Activated T-cell treated with anti-CD3 and anti-CD28 coated beads, Interleukin-2, amount 50 U/mL, for 4 hours (primary cell): ENCODE results near the gene SATB2. TPM values are rescaled to one million over a fixed set of nuclear protein-coding genes. Genes with fewer than 3 reads are reported as not detected.

Experiments used
- ATAC-seq, 2 donors: fragments of 200-7000 bp; cut with Tn5 transposase; one replicate each; pipeline ENCODE4 v1.10.0; 2021
- DNase-seq: peaks from one replicate; pipeline ENCODE4 v3.0.0-alpha.2; 2020
- H3K27me3 Mint-ChIP-seq: one replicate; pipeline ENCODE4 v1.8.0; 2021; ENCODE audit warnings: low read depth, mixed read lengths
- H3K36me3 Mint-ChIP-seq: one replicate; pipeline ENCODE4 v1.8.0; 2022; ENCODE audit warnings: mixed read lengths; ENCODE audit not compliant: insufficient read depth
- H3K4me1 Mint-ChIP-seq: one replicate; pipeline ENCODE4 v1.8.0; 2021; ENCODE audit warnings: low read depth, mixed read lengths
- H3K4me3 Mint-ChIP-seq: one replicate; pipeline ENCODE4 v1.8.0; 2021; ENCODE audit warnings: mild to moderate bottlenecking, moderate library complexity, mixed read lengths
- H3K9me3 Mint-ChIP-seq: one replicate; pipeline ENCODE4 v1.8.0; 2021; ENCODE audit warnings: mixed read lengths
- total RNA-seq, 3 donors: library from RNA; stranded (reverse); gene quantifications; one replicate each; pipeline ENCODE4 v1.2.1, GENCODE V29; 2021

Gene SATB2
- total RNA-seq, 3 donors from 2014 or later, result 0.14 to 0.30 (median 0.18) TPM

GRCh38 chr2:199449455-199449854 is 8.3 kb downstream of the SATB2 start:
- no peak for DNase-seq
- Mint-ChIP-seq H3K27me3 (peaks cover 50% of the 10 kb centered on the region), H3K4me1 (no peaks in the 10 kb centered on the region), H3K9me3 (no peaks in the 10 kb centered on the region), H3K36me3 (no peaks in the 10 kb centered on the region), H3K4me3 (no peak overlapping the region)
- ATAC-seq, result no peak

- no peak for ATAC-seq
- DNase-seq, result no peak
- Mint-ChIP-seq H3K4me3 (no peak overlapping the region), H3K4me1 (no peaks in the 10 kb centered on the region), H3K36me3 (no peaks in the 10 kb centered on the region), H3K27me3 (peaks cover 48% of the 10 kb centered on the region), H3K9me3 (no peaks in the 10 kb centered on the region)
These were observed 10.7 kb downstream of the SATB2 start for GRCh38 chr2:199446996-199447576.

GRCh38 chr2:199444749-199445148 is 13.0 kb downstream of the SATB2 start:
- Mint-ChIP-seq H3K4me3 (no peak overlapping the region), H3K9me3 (no peaks in the 10 kb centered on the region), H3K36me3 (no peaks in the 10 kb centered on the region), H3K27me3 (peaks cover 45% of the 10 kb centered on the region), H3K4me1 (no peaks in the 10 kb centered on the region)
- DNase-seq, result no peak
- no peak for ATAC-seq

- Mint-ChIP-seq H3K4me1 (no peaks in the 10 kb centered on the region), H3K36me3 (no peaks in the 10 kb centered on the region), H3K27me3 (peaks cover 48% of the 10 kb centered on the region), H3K9me3 (no peaks in the 10 kb centered on the region), H3K4me3 (no peak overlapping the region)
- no peak for DNase-seq
- no peak for ATAC-seq
These were observed 14.1 kb downstream of the SATB2 start for GRCh38 chr2:199443589-199444130.

- no peaks in the 10 kb centered on the region for H3K4me1 Mint-ChIP-seq
- ATAC-seq (peak in 1 of 2 donors; percentile 23), DNase-seq (no peak)
- H3K27me3 Mint-ChIP-seq, result peaks cover 39% of the 10 kb centered on the region
- H3K36me3 Mint-ChIP-seq, result no peaks in the 10 kb centered on the region
- H3K4me3 Mint-ChIP-seq, result no peak overlapping the region
- no peaks in the 10 kb centered on the region for H3K9me3 Mint-ChIP-seq
These were observed 15.6 kb downstream of the SATB2 start for GRCh38 chr2:199442173-199442572.

- peaks cover 35% of the 10 kb centered on the region for H3K27me3 Mint-ChIP-seq
- H3K4me3 Mint-ChIP-seq, result no peak overlapping the region
- peak in 1 of 2 donors; percentile 27 for ATAC-seq
- H3K9me3 Mint-ChIP-seq, result no peaks in the 10 kb centered on the region
- DNase-seq, result no peak
- H3K4me1 Mint-ChIP-seq, result no peaks in the 10 kb centered on the region
- H3K36me3 Mint-ChIP-seq, result no peaks in the 10 kb centered on the region
These were observed 16.0 kb downstream of the SATB2 start for GRCh38 chr2:199441759-199442158.

- Mint-ChIP-seq H3K4me3 (no peak overlapping the region), H3K36me3 (no peaks in the 10 kb centered on the region), H3K27me3 (peaks cover 30% of the 10 kb centered on the region), H3K9me3 (no peaks in the 10 kb centered on the region), H3K4me1 (no peaks in the 10 kb centered on the region)
- ATAC-seq, result no peak
- no peak for DNase-seq
These were observed 17.6 kb downstream of the SATB2 start for GRCh38 chr2:199440118-199440517.

- no peaks in the 10 kb centered on the region for H3K9me3 Mint-ChIP-seq
- no peaks in the 10 kb centered on the region for H3K36me3 Mint-ChIP-seq
These were observed 18.2 kb downstream of the SATB2 start for GRCh38 chr2:199439542-199439941.

GRCh38 chr2:199439066-199439465 is 18.7 kb downstream of the SATB2 start:
- Mint-ChIP-seq H3K4me3 (no peak overlapping the region), H3K9me3 (no peaks in the 10 kb centered on the region), H3K36me3 (no peaks in the 10 kb centered on the region), H3K27me3 (peaks cover 28% of the 10 kb centered on the region), H3K4me1 (no peaks in the 10 kb centered on the region)
- ATAC-seq (no peak), DNase-seq (no peak)

More at GRCh38 chr2:199439542-199439941, 18.2 kb downstream of the SATB2 start:
- DNase-seq (no peak), ATAC-seq (no peak)
- H3K27me3 Mint-ChIP-seq, result peaks cover 30% of the 10 kb centered on the region
- no peaks in the 10 kb centered on the region for H3K4me1 Mint-ChIP-seq
- no peak overlapping the region for H3K4me3 Mint-ChIP-seq

- H3K36me3 Mint-ChIP-seq, result no peaks in the 10 kb centered on the region
- no peak overlapping the region for H3K4me3 Mint-ChIP-seq
- peaks cover 23% of the 10 kb centered on the region for H3K27me3 Mint-ChIP-seq
- ATAC-seq (no peak), DNase-seq (no peak)
- no peaks in the 10 kb centered on the region for H3K9me3 Mint-ChIP-seq
- no peaks in the 10 kb centered on the region for H3K4me1 Mint-ChIP-seq
These were observed 23.2 kb downstream of the SATB2 start for GRCh38 chr2:199434555-199434954.

GRCh38 chr2:199433204-199433832 is 24.4 kb downstream of the SATB2 start:
- no peak overlapping the region for H3K4me3 Mint-ChIP-seq
- H3K9me3 Mint-ChIP-seq, result no peaks in the 10 kb centered on the region
- no peak for ATAC-seq
- H3K4me1 Mint-ChIP-seq, result no peaks in the 10 kb centered on the region
- peaks cover 18% of the 10 kb centered on the region for H3K27me3 Mint-ChIP-seq
- H3K36me3 Mint-ChIP-seq, result no peaks in the 10 kb centered on the region
- no peak for DNase-seq

GRCh38 chr2:199431746-199432213 is 26.0 kb downstream of the SATB2 start:
- no peak overlapping the region for H3K4me3 Mint-ChIP-seq

GRCh38 chr2:199430214-199430613 is 27.5 kb downstream of the SATB2 start:
- H3K4me3 Mint-ChIP-seq, result no peak overlapping the region
- ATAC-seq (no peak), DNase-seq (no peak)
- peaks cover 22% of the 10 kb centered on the region for H3K27me3 Mint-ChIP-seq
- no peaks in the 10 kb centered on the region for H3K4me1 Mint-ChIP-seq
- no peaks in the 10 kb centered on the region for H3K36me3 Mint-ChIP-seq
- H3K9me3 Mint-ChIP-seq, result no peaks in the 10 kb centered on the region

More at GRCh38 chr2:199431746-199432213, 26.0 kb downstream of the SATB2 start:
- Mint-ChIP-seq H3K27me3 (peaks cover 20% of the 10 kb centered on the region), H3K4me1 (no peaks in the 10 kb centered on the region), H3K9me3 (no peaks in the 10 kb centered on the region), H3K36me3 (no peaks in the 10 kb centered on the region)
- ATAC-seq (no peak), DNase-seq (no peak)

- Mint-ChIP-seq H3K4me1 (no peaks in the 10 kb centered on the region), H3K36me3 (no peaks in the 10 kb centered on the region), H3K9me3 (no peaks in the 10 kb centered on the region), H3K4me3 (no peak overlapping the region), H3K27me3 (peaks cover 18% of the 10 kb centered on the region)
- no peak for ATAC-seq
- DNase-seq, result no peak
These were observed 29.4 kb downstream of the SATB2 start for GRCh38 chr2:199428291-199428690.

GRCh38 chr2:199424160-199424559 is 33.6 kb downstream of the SATB2 start:
- Mint-ChIP-seq H3K27me3 (peaks cover 13% of the 10 kb centered on the region), H3K4me1 (no peaks in the 10 kb centered on the region), H3K4me3 (no peak overlapping the region), H3K36me3 (no peaks in the 10 kb centered on the region), H3K9me3 (no peaks in the 10 kb centered on the region)
- ATAC-seq (no peak), DNase-seq (no peak)
